Skin of body (tissue), 2 donors: Measurements from ENCODE around the gene KLHL42. TPM values are rescaled to one million over a fixed set of nuclear protein-coding genes. Genes with fewer than 3 reads are reported as not detected.
A peak's percentile ranks its signal among the peaks of the same experiment; 100 is the strongest.
"Not testable (repeated sequence)": the region's sequence is repeated elsewhere in the genome, so short reads cannot be mapped to it uniquely, and the experiment has no call there.

ENCODE experiments used
- DNase-seq: peaks from one replicate; lab custom pipeline; 2025; lab: John Stamatoyannopoulos, UW
- total RNA-seq: library from RNA; depleted of rRNA; stranded (reverse); fragments of >200 nt; gene quantifications from one replicate; pipeline ENCODE4 v1.2.3, GENCODE V29; 2014

The KLHL42 gene
- total RNA-seq, 1 donor from 2014 or later, result 22.8 TPM

- DNase-seq, result no peak
Observed at GRCh38 chr12:27814851-27815591, 35.0 kb downstream of the KLHL42 start.

DNA sequence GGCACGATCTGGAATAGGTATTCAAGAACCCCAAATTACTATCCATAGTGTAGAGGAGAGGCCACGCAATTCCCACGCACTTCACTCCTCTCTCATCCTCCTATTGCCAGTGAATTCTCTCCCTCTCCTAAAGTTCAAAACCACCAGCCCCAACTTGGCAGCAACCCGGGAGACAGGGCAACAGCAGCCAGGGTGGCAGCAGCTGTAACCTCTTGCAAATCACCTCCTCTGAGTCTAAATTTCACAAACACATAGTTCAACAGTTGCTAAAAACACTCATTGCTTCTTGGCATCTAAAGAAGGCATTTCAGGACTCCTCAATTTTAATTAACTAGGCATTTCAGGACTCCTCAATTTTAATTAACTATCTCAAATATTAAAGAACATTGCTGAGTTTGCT, 37.7 kb downstream of the KLHL42 start:
- DNase-seq, result no peak

- no peak for DNase-seq
Observed at GRCh38 chr12:27818401-27818918, 38.4 kb downstream of the KLHL42 start.

DNA sequence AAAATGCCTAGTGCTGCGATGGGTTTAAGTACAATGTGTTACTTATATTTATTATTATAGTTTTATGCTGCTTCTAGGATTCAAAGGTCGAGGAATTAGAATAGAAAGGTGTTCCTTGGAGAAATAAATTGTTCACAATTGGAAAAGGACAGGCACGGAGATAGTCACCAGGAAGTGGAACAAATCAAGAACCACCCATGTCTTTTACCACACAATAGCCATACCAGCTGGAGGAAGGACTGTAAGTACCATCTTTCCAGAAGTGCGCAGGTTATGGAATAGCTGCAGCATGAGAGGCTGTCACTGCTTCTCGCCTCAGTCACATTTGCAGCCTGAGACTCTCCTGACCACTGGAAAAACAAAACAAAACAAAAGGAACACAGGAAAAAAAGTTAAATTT, 40.5 kb downstream of the KLHL42 start:
- DNase-seq, result no peak

GRCh38 chr12:27821259-27821973, 41.4 kb downstream of the KLHL42 start:
- peak; percentile 39 for DNase-seq

- DNase-seq, result no peak
Observed at GRCh38 chr12:27822076-27822712, 42.2 kb downstream of the KLHL42 start.

DNA sequence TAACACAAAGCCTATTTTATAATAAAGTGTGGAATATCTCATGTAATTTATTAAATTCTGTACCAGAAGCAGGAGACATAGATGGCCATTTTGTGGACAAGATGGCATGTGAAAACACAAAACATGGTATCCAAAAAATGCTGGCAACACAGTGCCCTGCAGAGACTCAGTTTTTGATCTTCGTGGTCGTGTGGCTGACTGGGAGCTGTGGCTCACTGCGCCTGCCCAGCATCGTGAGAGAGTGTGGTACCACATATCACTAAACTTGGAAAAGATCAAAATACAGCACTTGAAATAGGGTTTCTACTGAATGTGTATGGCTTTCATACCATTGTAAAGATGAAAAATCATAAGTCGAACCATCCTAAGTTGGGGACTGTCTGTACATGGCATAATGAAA, 43.0 kb downstream of the KLHL42 start:
- no peak for DNase-seq

DNA sequence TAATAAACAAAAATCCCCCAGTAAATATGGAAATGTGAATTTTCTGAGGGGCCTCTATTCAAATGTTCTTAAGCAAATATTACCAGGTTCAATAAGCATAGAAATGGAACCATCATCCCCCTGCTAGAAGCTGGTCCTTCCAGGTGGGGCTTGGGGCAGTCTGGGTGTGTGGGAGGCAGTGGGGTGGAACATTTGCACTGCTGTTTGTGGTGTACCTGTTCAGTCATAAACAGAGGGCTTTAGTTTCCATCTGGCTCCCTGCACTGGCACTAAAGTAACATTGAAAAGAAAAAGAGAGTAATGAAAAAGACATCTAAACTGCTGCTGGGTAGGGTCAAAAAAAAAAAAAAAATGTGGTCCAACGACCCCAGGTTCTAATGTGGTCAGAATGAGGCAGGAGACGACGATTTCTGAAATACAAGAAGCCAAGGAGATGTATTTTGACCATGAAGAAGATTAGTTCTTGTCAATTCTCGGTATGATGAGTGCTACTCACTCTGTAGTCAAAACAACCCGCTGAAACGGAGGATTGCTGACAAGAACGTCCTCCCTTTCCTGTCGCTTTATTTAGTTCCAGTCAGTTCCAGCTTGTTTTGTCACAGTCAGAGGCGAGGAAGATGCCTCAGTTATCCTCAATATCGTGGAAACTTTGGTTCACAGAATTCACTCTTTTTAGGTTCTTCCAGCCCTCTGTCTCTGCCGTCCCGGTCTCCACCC, 44.3 kb downstream of the KLHL42 start:
- no peak for DNase-seq

- no peak for DNase-seq
Observed at GRCh38 chr12:27826076-27826475, 46.0 kb downstream of the KLHL42 start.

- no peak for DNase-seq
Observed at GRCh38 chr12:27828196-27828595, 48.2 kb downstream of the KLHL42 start.

DNA sequence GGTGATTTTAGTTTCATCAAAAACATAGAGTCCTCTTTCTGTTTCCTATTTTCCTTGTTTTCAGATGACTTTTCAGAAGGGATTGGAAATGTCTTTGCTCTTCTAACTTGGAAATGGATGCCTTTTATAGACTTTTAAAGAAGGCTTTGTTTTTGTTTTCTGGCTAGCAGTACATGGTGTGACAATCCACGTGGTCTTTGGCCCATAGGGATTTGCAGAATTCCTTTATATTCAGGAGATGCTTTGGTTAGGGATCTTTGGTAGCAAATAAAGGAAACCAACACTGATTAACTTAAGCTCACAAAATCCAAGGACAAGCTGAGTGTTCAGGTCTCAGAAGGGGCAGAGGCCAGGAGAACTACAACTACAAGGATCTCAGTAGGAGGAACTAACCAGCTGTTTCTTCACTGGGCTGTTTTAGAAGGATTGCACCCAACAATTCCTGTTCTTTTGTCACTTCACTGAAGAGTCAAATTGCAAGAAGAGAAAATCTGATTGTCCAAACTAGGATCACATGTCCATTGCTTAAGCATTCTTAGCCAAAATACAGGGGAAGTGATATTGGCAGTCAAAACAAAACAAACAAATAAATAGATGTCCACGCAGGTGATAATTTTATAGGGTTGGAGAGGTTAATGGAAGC, 58.6 kb downstream of the KLHL42 start:
- DNase-seq, result no peak

DNA sequence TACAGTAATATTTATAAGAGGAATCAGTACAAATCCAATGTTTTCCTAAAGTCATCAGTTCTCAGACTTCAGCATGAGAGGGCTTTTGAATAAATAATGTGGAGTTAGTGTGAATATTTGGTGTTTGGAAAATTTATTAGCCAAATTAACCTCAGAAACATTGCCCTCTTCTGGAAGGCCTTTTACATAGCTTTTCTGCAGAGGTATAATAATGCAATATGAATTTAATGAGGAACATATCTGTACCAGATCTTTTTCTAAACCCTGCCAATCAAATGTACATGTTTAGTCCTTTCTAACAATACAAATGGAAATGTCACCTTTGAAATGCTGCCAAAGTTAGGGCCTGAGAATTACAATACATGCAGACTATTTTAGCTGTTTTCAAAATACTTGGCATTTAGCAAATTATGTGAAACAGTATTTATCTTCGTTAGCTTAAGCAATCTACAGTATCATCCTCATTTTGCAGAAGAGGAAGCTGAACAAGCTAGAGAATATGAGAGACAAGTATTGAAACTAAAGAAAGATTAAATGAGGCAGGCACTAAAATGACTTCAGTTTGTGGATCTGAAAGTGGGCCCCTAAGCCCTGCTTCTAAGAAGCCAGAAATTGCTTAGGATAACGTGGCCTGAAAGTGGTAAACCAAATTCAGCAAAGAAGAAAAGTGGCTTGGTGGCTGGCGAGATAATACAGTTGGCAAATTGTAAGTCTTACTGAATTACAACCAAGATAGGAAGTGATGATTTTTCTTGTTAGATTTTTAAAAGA, 60.4 kb downstream of the KLHL42 start:
- peak; percentile 16 for DNase-seq

DNA sequence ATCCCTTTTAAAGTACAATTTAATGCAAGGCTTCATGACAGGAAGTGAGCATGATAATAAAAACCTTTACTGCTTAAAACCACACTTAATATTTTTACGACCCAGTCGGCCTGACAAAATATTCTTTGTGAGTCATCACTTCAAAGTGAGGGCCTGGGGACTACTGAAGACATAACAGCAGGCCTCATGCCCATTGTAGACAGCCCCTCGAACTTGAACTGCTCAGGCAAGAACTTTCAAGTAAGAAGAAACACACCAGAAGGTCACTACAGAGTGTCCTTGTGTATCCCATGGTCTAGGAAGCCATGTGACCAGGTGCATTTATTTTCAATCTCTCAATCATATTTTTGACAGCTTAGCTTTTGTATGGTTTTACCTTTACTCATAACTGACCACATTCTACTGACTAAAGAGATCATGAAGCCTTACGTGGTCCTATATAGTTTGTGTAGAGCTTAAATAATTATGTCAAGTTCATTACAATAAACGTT, 61.4 kb downstream of the KLHL42 start:
- no peak for DNase-seq

GRCh38 chr12:27843714-27844245, 63.7 kb downstream of the KLHL42 start:
- DNase-seq, result peak; percentile 90

DNA sequence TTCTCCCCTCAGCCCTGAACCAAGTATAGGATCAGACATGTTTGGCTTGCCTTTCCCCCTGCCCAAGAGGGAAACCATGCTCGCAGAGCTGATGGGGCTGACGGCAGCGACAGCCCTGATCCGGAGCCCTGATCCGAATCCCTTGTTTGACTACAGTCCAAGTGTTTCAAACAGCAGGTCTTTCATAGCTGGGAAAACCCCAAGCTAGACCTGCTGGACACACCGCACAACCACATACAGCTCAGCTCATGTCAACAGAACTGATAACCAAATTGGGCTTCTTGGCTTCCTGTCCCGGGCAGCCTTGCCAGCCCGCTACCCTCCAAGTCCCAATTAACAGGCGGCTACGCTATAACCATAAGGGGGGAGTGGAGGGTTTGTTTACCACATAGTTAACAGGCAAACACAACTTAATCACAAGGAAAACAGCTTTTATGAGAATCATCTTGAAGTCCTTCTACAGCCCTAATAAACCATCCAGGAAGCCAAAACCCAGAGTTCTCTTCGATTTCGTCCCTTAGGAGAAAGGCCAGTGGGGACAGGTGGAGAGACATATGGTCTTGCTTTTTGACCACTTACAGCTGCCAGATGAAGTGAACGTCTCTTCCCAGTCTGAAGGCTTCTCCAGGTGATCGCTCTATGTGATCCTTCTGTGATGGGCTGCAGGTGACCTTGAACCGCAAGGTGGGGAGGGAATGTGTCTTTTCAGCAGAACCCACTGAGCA, 64.5 kb downstream of the KLHL42 start:
- DNase-seq, result no peak

DNA sequence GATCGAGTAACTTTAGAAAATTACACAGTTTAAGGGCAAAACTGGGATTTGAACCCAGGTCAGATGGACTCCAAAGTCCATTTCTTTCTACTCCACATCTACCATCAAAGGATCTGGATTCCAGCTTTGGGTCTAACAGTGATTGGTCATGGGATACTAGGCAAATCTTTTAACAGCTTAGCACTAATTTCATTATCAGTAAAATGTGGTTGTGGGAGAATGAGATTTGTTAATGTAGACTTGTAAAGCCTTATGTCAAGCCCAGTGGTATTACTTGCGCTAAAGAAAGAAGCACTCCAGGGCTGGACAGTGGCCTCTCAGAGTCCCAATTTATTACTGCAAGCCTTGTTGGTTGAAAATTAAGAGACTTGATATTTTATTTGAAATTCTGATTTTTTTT, 65.2 kb downstream of the KLHL42 start:
- no peak for DNase-seq

- DNase-seq, result not testable (repeated sequence)
Observed at GRCh38 chr12:27845706-27846105, 65.7 kb downstream of the KLHL42 start.

DNA sequence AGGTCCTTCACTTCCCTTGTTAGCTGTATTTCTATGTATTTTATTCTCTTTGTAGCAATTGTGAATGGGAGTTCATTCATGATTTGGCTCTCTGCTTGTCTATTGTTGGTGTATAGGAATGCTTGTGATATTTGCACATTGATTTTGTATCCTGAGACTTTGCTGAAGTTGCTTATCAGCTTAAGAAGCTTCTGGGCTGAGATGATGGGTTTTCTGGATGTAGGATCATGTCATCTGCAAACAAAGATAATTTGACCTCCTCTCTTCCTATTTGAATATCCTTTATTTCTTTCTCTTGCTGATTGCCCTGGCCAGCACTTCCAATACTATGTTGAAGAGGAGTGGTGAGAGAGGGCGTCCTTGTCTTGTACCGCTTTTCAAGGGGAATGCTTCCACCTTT, 67.3 kb downstream of the KLHL42 start:
- DNase-seq, result not testable (repeated sequence)

DNA sequence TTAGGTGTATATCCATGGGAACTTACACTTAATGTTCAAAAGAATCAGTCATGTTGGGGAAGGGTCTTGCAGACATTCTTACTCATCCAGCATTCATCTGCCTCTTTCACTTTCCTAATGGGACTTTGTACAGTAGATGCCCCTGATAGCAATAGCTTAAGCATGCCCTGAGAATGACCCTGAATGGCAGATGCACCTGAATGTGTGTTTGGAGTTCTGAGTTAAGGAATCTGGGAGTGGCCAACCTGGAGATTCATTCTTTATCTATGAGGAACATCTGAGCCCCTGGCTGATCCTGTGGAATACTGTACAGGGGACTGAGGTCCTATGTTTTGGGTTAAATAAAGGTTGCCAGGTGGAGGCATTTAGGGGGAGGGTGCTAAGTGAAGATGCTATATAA, 71.3 kb downstream of the KLHL42 start:
- DNase-seq, result no peak
